Fibroblast of lung (primary cell): ENCODE results near the gene ABHD17C.

ENCODE experiments used
- EZH2 ChIP-seq: IDR thresholded peaks from 2 replicates; pipeline ENCODE4 v1.5.1; 2012; ENCODE audit warnings: low read length, control low read depth, mild to moderate bottlenecking; ENCODE audit errors: missing control alignments
- TF ChIP-seq, protein P1 (sequence below), 2 donors: IDR thresholded peaks in 1 of 2; conservative IDR thresholded peaks in 1 of 2; 1 replicate in 1 of 2; 2 replicates in 1 of 2; pipeline ENCODE4 v1.5.1; 2011 to 2012; ENCODE audit warnings: low read length in 2 of 2, control low read depth in 1 of 2, inconsistent platforms in 1 of 2, low read depth in 1 of 2, mild to moderate bottlenecking in 1 of 2

DNA sequence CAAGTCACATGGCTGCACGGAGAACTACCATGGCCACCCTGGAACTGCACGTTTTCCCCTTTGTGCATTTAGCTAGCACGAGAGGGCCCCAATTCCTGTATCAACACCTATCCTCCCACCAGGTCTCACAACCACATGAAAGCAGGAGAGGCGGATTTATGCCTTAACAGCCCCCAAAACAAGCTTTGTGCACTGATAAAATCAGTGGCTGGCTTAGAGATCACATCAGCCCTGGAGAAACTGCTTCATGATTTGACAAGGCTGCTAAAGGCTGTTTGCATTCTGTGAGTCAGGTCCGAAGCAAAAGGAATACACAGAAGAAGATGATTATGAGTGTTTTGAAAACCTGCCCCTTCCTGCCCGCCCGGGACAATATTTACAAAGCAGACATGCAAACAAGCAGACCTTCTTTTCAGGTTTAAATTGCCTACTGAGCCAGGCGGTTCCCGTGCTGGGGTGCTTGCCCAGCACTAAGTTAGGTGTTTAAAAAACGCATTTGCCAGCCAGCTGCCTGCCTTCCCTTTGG lies 109.9 kb downstream of the ABHD17C start:
- TF ChIP-seq, protein P1, sequence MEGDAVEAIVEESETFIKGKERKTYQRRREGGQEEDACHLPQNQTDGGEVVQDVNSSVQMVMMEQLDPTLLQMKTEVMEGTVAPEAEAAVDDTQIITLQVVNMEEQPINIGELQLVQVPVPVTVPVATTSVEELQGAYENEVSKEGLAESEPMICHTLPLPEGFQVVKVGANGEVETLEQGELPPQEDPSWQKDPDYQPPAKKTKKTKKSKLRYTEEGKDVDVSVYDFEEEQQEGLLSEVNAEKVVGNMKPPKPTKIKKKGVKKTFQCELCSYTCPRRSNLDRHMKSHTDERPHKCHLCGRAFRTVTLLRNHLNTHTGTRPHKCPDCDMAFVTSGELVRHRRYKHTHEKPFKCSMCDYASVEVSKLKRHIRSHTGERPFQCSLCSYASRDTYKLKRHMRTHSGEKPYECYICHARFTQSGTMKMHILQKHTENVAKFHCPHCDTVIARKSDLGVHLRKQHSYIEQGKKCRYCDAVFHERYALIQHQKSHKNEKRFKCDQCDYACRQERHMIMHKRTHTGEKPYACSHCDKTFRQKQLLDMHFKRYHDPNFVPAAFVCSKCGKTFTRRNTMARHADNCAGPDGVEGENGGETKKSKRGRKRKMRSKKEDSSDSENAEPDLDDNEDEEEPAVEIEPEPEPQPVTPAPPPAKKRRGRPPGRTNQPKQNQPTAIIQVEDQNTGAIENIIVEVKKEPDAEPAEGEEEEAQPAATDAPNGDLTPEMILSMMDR (conservative IDR thresholded peaks at IDR 0.05 in 1 of 2, IDR thresholded peaks at IDR 0.05 in 1 of 2; ENCODE audit: low read depth in 1 of 2, low read length in 2 of 2) = no peak
- TF ChIP-seq EZH2 = no peak
